HL-60 (cell line): Measurements from ENCODE around the gene ZNF681.

Source experiments
- GABPA ChIP-seq: IDR thresholded peaks from 2 replicates; pipeline ENCODE4 v1.6.1; 2012; ENCODE audit warnings: low read depth
- POLR2AphosphoS5 ChIP-seq: IDR thresholded peaks from 2 replicates; pipeline ENCODE4 v1.6.1; 2012; ENCODE audit warnings: low read depth
- SPI1 ChIP-seq: IDR thresholded peaks from 2 replicates; pipeline ENCODE4 v1.6.1; 2012; ENCODE audit warnings: low read depth, mild to moderate bottlenecking, borderline replicate concordance
- TF ChIP-seq, protein P1 (sequence below): IDR thresholded peaks from one replicate; pipeline ENCODE4 v1.5.1; 2011; ENCODE audit warnings: low read length, control low read depth, inconsistent platforms; ENCODE audit not compliant: insufficient read depth
- TF ChIP-seq, protein P2 (sequence below): IDR thresholded peaks from 2 replicates; pipeline ENCODE4 v1.6.1; 2012; ENCODE audit warnings: low read depth; ENCODE audit not compliant: insufficient replicate concordance

DNA sequence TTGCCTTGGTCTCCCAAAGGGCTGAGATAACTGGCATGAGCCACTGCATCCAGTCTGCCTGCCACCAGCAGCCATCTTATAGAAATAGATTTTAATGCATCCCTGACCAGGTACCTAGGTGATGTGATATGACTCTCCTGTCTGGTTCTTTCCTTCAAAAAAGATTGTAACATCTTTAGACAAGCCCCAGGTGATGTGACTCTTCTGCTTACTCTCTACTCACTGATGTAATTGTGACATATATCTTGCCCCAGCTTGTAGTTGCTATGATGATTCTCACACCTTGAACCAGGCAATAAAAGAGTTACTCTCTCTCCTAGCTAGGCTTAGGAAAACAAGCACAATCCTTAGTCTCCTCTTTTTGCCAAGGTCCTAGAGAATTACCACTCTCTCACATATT is 30.6 kb upstream of the ZNF681 start:
- TF ChIP-seq, protein P1, sequence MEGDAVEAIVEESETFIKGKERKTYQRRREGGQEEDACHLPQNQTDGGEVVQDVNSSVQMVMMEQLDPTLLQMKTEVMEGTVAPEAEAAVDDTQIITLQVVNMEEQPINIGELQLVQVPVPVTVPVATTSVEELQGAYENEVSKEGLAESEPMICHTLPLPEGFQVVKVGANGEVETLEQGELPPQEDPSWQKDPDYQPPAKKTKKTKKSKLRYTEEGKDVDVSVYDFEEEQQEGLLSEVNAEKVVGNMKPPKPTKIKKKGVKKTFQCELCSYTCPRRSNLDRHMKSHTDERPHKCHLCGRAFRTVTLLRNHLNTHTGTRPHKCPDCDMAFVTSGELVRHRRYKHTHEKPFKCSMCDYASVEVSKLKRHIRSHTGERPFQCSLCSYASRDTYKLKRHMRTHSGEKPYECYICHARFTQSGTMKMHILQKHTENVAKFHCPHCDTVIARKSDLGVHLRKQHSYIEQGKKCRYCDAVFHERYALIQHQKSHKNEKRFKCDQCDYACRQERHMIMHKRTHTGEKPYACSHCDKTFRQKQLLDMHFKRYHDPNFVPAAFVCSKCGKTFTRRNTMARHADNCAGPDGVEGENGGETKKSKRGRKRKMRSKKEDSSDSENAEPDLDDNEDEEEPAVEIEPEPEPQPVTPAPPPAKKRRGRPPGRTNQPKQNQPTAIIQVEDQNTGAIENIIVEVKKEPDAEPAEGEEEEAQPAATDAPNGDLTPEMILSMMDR: no peak
- TF ChIP-seq, protein P2, sequence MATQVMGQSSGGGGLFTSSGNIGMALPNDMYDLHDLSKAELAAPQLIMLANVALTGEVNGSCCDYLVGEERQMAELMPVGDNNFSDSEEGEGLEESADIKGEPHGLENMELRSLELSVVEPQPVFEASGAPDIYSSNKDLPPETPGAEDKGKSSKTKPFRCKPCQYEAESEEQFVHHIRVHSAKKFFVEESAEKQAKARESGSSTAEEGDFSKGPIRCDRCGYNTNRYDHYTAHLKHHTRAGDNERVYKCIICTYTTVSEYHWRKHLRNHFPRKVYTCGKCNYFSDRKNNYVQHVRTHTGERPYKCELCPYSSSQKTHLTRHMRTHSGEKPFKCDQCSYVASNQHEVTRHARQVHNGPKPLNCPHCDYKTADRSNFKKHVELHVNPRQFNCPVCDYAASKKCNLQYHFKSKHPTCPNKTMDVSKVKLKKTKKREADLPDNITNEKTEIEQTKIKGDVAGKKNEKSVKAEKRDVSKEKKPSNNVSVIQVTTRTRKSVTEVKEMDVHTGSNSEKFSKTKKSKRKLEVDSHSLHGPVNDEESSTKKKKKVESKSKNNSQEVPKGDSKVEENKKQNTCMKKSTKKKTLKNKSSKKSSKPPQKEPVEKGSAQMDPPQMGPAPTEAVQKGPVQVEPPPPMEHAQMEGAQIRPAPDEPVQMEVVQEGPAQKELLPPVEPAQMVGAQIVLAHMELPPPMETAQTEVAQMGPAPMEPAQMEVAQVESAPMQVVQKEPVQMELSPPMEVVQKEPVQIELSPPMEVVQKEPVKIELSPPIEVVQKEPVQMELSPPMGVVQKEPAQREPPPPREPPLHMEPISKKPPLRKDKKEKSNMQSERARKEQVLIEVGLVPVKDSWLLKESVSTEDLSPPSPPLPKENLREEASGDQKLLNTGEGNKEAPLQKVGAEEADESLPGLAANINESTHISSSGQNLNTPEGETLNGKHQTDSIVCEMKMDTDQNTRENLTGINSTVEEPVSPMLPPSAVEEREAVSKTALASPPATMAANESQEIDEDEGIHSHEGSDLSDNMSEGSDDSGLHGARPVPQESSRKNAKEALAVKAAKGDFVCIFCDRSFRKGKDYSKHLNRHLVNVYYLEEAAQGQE: no peak
- no peak for TF ChIP-seq POLR2AphosphoS5
- TF ChIP-seq SPI1: no peak
- no peak for TF ChIP-seq GABPA
